ENCODE results near the gene CIAO2A.

DNA sequence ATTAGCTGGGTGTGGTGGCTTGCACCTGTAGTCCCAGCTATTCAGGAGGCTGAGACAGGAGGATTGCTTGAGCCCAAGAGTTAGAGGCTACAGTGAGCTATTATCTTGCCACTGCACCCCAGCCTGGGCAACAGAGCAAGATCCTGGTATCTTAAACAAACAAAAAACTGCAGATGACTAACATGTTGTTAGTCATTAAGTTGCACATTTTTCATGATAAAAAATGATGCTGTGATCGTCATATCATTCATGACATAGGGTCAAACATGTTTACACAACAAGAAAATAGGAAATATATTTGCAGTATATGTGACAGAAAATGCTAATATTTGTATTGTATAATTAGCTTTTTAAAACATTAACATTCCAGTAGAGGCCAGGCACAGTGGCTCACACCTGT is 27.2 kb downstream of the CIAO2A start:
- TF ChIP-seq, protein P1, sequence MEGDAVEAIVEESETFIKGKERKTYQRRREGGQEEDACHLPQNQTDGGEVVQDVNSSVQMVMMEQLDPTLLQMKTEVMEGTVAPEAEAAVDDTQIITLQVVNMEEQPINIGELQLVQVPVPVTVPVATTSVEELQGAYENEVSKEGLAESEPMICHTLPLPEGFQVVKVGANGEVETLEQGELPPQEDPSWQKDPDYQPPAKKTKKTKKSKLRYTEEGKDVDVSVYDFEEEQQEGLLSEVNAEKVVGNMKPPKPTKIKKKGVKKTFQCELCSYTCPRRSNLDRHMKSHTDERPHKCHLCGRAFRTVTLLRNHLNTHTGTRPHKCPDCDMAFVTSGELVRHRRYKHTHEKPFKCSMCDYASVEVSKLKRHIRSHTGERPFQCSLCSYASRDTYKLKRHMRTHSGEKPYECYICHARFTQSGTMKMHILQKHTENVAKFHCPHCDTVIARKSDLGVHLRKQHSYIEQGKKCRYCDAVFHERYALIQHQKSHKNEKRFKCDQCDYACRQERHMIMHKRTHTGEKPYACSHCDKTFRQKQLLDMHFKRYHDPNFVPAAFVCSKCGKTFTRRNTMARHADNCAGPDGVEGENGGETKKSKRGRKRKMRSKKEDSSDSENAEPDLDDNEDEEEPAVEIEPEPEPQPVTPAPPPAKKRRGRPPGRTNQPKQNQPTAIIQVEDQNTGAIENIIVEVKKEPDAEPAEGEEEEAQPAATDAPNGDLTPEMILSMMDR (IDR thresholded peaks at IDR 0.05): no peak
- TF ChIP-seq EZH2 (IDR thresholded peaks at IDR 0.05): no peak
- no peak for TF ChIP-seq EZH2phosphoT487 (IDR thresholded peaks at IDR 0.05)
